GM06990 (cell line): Measurements from ENCODE around the gene BRAF.
"Not testable (repeated sequence)": the region's sequence is repeated elsewhere in the genome, so short reads cannot be mapped to it uniquely, and the experiment has no call there.

Experiments
- DNase-seq: peaks from one replicate; pipeline ENCODE4 v3.0.0-alpha.2; 2011; ENCODE audit not compliant: insufficient read length; ENCODE audit errors: extremely low read depth
- H3K27me3 ChIP-seq: replicated peaks from 2 replicates; pipeline ENCODE4 v1.6.0; 2011; ENCODE audit warnings: low read length; ENCODE audit not compliant: control insufficient read depth, insufficient read depth
- H3K36me3 ChIP-seq: 2 replicates; pipeline ENCODE4 v1.5.1; 2011; ENCODE audit warnings: low read length; ENCODE audit not compliant: control insufficient read depth, insufficient read depth
- H3K4me3 ChIP-seq: replicated peaks from 2 replicates; pipeline ENCODE4 v1.5.1; 2011; ENCODE audit warnings: low read depth, mild to moderate bottlenecking, control low read depth, low read length
- TF ChIP-seq, protein P1 (sequence below): IDR thresholded peaks from 2 replicates; pipeline ENCODE4 v1.5.1; 2011; ENCODE audit warnings: low read length, control low read depth, mild to moderate bottlenecking, inconsistent platforms; ENCODE audit not compliant: insufficient read depth, poor library complexity, severe bottlenecking

Gene BRAF

DNA sequence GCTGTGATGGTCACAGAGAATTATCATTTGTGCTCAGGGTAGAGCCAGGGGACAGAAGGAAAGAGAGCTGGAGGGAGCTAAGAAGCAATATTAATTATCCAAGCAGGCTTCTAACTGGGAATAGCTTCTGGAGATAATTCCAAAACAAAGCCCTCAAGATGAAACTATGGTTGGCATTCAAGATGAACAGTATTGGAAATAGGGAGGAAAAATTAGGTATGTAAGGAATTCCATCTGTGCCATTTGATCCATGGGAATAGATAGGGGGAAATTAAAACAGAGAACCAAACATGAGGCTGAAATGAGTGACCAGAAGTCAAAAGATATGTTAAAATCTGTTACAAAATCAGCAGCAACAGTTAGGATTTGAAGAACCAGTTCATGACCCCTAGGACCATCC, 152.9 kb downstream of the BRAF start:
- DNase-seq: no peak
- TF ChIP-seq, protein P1, sequence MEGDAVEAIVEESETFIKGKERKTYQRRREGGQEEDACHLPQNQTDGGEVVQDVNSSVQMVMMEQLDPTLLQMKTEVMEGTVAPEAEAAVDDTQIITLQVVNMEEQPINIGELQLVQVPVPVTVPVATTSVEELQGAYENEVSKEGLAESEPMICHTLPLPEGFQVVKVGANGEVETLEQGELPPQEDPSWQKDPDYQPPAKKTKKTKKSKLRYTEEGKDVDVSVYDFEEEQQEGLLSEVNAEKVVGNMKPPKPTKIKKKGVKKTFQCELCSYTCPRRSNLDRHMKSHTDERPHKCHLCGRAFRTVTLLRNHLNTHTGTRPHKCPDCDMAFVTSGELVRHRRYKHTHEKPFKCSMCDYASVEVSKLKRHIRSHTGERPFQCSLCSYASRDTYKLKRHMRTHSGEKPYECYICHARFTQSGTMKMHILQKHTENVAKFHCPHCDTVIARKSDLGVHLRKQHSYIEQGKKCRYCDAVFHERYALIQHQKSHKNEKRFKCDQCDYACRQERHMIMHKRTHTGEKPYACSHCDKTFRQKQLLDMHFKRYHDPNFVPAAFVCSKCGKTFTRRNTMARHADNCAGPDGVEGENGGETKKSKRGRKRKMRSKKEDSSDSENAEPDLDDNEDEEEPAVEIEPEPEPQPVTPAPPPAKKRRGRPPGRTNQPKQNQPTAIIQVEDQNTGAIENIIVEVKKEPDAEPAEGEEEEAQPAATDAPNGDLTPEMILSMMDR: no peak
- no peak overlapping the region for H3K4me3 ChIP-seq
- H3K36me3 ChIP-seq: peaks cover 2% of the 10 kb centered on the region
- H3K27me3 ChIP-seq: no peaks in the 10 kb centered on the region

GRCh38 chr7:140769852-140770251, 154.9 kb downstream of the BRAF start:
- H3K36me3 ChIP-seq: peaks cover 2% of the 10 kb centered on the region
- TF ChIP-seq, protein P1: no peak
- no peaks in the 10 kb centered on the region for H3K27me3 ChIP-seq
- H3K4me3 ChIP-seq: no peak overlapping the region
- no peak for DNase-seq

DNA sequence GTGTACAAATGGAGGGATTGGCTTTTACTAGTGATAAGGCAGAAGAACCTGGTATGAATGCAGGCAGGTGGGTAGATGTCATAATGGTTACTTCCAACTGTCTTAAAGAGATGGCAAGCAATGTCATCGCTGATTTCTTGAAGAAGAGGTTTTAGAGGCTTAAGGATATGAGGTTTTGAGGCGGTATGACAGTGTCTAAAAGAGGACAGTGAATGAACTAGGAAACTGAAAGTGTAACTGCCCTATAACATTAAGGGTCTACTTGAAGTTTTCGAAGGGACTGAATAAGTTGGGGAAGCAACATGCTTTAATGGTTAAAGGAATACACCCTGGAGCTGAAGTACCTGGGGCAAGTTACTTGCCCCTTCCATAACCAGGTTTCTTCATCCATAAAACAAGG, 157.3 kb downstream of the BRAF start:
- TF ChIP-seq, protein P1: no peak
- no peak overlapping the region for H3K4me3 ChIP-seq
- DNase-seq: no peak
- H3K27me3 ChIP-seq: no peaks in the 10 kb centered on the region
- no peaks in the 10 kb centered on the region for H3K36me3 ChIP-seq

DNA sequence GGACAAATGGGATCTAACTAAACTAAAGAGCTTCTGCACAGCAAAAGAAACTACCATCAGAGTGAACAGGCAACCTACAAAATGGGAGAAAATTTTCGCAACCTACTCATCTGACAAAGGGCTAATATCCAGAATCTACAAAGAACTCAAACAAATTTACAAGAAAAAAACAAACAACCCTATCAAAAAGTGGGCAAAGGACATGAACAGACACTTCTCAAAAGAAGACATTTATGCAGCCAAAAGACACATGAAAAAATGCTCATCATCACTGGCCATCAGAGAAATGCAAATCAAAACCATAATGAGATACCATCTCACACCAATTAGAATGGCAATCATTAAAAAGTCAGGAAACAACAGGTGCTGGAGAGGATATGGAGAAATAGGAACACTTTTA, 159.3 kb downstream of the BRAF start:
- H3K27me3 ChIP-seq, H3K36me3 ChIP-seq, H3K4me3 ChIP-seq, DNase-seq: not testable (repeated sequence)

GRCh38 chr7:140763166-140763565, 161.6 kb downstream of the BRAF start:
- DNase-seq, H3K27me3 ChIP-seq, H3K36me3 ChIP-seq, H3K4me3 ChIP-seq: not testable (repeated sequence)

DNA sequence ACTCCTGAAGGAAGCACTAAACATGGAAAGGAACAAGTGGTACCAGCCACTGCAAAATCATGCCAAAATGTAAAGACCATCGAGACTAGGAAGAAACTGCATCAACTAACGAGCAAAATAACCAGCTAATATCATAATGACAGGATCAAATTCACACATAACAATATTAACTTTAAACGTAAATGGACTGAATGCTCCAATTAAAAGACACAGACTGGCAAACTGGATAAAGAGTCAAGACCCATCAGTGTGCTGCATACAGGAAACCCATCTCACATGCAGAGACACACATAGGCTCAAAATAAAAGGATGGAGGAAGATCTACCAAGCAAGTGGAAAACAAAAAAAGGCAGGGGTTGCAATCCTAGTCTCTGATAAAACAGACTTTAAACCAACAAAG, 163.4 kb downstream of the BRAF start:
- H3K36me3 ChIP-seq, H3K4me3 ChIP-seq, H3K27me3 ChIP-seq, DNase-seq: not testable (repeated sequence)

DNA sequence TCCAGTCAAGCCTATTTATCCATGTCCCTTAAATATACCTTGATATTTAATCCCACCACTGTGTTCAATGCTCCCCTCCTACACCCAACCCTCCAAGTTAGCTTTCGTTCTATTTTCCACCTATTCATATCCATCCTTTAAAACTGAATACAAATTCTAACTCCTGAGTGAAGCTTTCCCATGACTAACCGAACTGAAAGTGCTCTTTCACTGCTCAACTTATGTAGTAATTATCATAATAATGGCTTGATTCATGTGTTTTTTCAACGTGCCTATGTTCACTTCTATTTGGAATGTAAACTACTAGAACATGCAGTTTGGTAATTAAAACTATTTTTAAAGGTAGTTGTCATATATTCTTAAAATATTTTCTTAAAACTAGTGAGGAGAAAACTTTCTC, 170.2 kb downstream of the BRAF start:
- no peak for DNase-seq
- no peaks in the 10 kb centered on the region for H3K36me3 ChIP-seq
- no peaks in the 10 kb centered on the region for H3K27me3 ChIP-seq
- TF ChIP-seq, protein P1: no peak
- no peak overlapping the region for H3K4me3 ChIP-seq

DNA sequence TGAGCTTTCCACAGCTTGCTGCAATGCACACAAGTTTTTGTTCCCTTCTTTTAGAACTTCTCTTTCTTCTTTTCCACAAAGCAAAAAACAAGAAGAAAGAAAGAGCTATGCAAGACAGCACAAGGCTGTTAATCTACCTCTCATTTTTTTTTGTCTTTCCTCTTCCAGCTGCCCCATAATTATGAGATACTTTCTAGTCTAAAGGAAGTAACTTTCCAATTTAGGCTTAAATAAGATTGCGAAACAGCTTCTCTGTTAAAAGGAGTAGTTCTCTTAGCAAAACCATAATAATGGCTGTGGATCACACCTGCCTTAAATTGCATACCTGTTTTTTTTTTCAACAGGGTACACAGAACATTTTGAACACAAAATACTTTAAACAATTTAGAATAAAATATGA, 172.2 kb downstream of the BRAF start:
- TF ChIP-seq, protein P1: no peak
- H3K4me3 ChIP-seq: no peak overlapping the region
- H3K36me3 ChIP-seq: no peaks in the 10 kb centered on the region
- no peak for DNase-seq
- H3K27me3 ChIP-seq: no peaks in the 10 kb centered on the region
